GM18861 (cell line): ENCODE measurements around the gene PTPN1.
A peak's percentile ranks its signal among the peaks of the same experiment; 100 is the strongest.
"Not testable (repeated sequence)": the region's sequence is repeated elsewhere in the genome, so short reads cannot be mapped to it uniquely, and the experiment has no call there.

ENCODE experiments used
- ATAC-seq: cut with Tn5 transposase; IDR thresholded peaks from one replicate; pipeline ENCODE4 v1.9.1; 2021; ENCODE audit not compliant: unreplicated experiment

PTPN1 gene

DNA sequence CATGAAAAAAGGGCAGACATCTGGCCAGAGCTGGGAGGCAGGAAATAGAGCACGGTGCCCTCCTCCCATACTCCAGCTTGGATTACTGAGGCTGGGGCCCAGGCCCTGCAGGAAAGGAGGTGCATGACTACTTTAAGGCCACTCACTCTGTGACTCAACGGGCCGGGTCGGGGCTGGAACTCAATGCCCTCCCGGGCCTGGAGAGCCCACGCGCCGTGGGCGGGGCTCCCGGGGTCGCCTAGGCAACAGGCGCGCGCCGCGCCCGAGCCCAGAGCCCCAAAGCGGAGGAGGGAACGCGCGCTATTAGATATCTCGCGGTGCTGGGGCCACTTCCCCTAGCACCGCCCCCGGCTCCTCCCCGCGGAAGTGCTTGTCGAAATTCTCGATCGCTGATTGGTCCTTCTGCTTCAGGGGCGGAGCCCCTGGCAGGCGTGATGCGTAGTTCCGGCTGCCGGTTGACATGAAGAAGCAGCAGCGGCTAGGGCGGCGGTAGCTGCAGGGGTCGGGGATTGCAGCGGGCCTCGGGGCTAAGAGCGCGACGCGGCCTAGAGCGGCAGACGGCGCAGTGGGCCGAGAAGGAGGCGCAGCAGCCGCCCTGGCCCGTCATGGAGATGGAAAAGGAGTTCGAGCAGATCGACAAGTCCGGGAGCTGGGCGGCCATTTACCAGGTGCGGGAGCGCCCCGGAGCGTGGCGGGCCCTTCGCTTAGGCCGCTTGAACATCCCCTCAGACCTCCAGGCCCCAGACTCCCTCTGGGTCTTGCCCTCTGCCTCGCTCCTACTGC is at the start of gene PTPN1:
Gene PTPN1 (plus strand): TSS at position 461 of the 783 bp plus-strand sequence. CDS start 145 bp downstream, at position 606.
- peak; percentile 81 for ATAC-seq

DNA sequence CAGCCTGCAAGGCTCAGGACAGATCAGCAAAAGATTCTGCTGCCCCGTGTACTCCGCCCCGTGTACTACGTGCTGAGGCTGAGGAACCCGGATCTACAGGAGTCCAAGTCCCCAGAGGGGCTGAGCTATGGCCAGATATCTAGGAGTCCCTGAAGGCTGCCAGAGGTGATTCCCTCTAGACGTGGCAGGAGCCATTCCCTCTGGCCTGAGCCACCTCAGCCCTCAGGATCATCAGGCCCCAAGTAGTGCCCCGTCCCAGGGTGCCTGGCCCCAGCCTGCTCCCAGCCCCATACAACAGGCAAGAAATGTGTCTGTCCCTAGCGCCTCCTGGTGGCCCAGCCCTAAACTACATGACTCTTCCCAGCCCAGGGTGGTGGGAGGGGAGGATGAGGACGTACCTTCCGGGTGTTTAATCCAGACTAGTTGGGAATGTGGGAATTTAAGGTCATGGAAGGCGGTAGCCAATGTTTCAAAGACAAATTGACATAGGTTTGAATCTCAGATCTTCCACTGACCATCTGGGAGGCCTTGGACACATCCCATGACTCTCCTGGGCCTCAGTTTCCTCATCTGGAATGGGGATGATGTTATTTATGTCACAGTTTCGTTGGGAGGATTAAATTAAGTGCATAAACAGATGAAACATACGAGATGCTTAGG is 49.4 kb upstream of the PTPN1 start:
- ATAC-seq = no peak

GRCh38 chr20:50462093-50462690 is 48.0 kb upstream of the PTPN1 start:
- no peak for ATAC-seq

- no peak for ATAC-seq
Measured at GRCh38 chr20:50464026-50464724, 46.0 kb upstream of the PTPN1 start.

DNA sequence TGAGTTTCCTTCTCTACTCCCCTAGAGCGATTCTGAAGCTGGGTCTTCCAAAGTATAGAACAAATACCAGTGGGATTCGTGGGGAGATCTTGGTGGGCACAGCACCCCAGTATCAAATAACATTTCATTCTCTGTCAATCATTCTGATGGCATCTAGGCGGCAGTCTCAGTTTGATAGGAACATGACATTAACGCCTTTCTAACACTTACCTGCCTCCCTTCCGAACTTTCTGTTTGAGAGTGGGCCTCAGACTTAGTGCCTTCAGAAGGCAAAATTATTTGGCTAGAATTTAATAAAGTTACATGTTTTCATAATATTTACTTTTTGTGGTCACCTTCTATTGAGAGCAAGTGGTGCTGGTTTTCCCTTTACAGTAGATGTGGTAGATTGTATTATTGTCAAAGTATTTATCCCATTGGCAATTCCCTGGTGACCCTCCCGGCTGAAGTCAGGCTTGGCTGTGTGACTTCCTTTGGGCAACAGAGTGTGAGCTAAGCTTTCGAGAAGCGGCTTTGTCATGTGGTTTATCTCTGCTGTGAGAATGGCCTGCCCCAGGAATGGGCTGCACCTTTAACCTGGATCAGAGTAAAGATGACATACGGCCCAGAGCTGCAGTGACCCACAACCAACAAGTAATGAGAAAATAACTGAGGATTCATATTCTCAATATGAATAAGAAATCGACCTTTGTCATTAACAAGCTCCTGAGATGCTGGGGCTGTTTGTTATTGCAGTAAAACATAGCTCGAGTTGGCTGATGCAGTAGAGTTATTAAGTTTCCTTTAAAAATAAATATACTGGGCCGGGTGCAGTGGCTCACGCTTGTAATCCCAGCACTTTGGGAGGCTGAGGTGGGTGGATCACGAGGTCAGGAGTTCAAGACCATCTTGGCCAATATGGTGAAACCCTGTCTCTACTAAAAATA is 45.2 kb upstream of the PTPN1 start:
- no peak for ATAC-seq

DNA sequence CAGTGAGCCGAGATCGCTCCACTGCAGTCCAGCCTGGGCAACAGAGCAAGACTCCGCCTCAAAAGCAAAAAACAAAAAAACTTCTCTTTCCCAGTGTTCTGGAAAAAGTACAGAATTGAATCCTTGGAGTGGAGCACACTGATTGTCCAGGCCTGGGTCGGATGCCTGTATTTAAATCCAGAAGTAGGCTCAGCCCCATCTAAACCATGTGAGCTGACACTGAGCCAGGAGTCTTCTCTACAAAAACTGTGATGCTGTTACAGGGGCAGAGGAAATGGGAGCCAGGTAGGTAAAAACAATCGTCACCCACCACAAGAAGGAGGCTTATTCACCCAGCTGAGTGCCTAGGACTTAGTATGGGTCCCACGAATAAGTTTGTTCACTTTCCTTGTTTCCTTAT is 43.0 kb upstream of the PTPN1 start:
- no peak for ATAC-seq

DNA sequence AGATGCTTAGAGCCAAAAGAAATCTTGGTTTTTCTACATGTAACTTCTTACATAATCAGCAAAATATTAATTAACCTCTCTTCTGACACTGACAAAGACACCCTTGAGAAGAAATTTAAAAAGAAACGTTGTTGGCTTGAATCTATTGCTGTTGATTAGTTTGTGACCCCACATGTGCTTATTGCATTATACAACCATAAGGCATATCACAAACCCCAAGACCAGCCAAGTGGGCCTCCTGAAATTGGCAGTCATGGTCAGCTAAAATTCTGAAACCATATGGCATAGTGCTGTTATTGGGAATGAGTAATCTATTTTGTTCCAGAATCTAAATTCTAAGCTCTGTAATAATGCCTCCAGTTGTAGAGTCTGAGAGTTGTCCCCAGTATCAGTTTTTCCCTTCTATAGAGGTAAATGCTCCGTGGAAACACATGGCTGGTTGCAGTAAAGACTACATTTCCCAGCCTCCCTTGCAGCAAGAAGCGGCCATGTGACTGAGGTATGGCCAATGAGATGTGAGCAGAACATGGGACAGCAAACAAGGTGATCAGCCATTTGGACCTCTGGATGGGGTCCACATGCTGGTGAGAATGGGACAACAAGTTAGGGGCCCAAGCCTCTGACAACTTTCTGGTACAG is 42.3 kb upstream of the PTPN1 start:
- ATAC-seq = no peak

GRCh38 chr20:50468378-50468798 is 41.8 kb upstream of the PTPN1 start:
- ATAC-seq = no peak

GRCh38 chr20:50469176-50469723 is 40.9 kb upstream of the PTPN1 start:
- ATAC-seq = no peak

DNA sequence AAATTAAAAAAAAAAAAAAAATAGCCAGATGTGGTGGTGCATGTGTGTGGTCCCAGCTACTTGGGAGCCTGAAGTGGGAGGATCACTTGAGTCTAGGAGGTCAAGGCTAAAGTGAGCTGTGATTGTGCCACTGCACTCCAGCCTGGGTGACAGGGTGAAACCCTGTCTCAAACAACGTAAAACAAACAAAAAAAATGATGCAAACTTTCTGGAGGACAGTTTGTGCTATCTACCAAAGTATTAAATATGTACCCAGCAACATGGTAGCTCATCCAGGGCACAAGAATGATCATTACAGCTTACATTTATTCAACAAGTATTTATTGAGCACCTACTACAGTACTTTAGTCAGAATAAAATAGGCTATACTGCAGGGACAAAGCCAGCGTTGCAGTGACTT is 40.4 kb upstream of the PTPN1 start:
- no peak for ATAC-seq

DNA sequence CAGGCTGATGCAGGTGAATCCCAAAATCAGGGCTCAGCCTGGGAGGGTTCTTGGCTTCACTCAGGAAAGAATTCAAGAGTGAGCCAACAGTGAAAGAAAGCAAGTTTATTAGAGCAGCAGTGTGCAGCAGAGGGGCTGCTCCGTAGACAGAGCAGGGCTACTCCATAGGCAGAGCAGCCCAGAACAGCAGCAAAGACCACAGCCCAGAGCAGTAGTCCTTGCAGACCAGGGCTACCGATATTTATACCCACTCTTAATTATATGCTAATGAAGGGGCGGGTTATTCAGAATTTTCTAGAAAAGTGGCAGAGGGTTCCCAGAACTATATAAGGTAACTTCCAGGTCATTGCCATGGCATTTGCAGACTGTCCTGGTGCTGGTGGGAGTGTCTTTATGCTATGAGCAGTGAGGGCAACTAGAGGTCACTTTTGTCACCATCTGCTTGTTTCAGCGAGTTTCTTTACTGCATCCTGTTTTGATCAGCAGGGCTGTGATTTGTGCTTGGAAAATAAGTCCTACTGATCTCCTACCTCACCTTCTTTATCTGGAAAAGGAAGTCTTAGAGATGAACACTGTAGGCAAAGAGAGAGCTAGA is 39.8 kb upstream of the PTPN1 start:
- no peak for ATAC-seq

DNA sequence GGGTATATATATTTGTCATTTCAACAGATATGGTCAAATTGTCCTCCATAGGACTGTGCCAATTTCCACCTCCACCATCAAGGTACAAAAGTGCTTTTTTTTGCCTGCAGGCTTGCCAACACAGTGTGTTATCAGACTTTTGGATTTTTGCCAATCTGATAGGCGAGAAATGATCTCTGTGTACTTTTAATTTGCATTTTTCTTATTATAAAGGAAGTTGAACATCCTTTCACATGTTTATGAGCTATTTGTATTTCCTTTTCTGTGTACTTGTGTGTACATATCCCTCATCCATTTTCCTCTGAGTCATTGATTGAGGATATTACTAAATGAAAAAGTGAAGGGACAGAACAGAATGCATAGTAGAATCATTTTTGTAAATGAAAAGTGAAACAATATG is 39.0 kb upstream of the PTPN1 start:
- ATAC-seq = no peak

GRCh38 chr20:50472693-50473664 is 37.2 kb upstream of the PTPN1 start:
- no peak for ATAC-seq

DNA sequence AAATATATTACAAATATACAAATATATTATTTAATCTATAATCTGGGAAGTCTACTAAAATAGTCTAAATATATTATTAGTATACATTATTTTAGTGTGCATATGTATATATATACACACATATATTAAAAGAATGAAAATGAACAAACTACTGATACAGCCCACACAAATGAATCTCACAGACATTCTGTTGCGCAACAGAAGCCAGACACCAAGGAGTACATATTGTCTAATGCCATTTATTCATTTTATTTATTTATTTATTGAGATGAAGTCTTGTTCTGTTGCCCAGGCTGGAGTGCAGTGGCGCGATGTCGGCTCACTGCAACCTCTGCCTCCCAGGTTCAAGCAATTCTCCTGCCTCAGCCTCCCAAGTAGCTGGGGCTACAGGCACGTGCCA is 35.8 kb upstream of the PTPN1 start:
- not testable (repeated sequence) for ATAC-seq

GRCh38 chr20:50475681-50476292 is 34.4 kb upstream of the PTPN1 start:
- ATAC-seq = no peak

DNA sequence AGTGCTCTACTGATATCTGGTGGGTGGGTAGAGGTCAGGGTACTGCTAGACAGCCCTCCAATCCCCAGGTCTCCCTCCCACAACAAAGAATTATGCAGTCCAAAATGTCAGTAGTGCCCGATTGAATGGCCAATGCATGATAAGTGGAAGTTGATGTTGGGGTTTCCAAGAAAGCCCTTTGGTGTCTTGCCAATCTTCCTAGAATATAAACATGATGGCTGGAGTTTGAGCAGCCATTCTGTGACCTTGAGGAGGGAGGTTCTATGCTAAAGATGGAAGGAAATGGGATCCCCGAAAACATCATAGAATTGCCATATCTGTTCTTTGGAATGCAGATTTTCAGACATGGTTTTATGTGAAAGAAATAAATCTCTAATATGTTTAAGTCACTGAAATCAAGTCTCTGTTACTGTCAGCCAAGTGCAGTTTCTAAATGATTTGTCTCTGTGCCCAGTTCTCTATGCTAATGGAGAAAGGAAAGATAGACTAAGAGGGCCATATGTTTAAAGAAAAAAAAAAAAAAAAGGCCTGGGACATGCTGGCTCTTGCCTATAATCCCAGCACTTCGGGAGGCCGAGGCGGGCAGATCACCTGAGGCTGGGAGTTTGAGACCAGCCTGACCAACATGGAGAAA is 32.8 kb upstream of the PTPN1 start:
- no peak for ATAC-seq
